Measurements from ENCODE around the gene LIMA1. TPM values are rescaled to one million over a fixed set of nuclear protein-coding genes. Genes with fewer than 3 reads are reported as not detected.
A peak's percentile ranks its signal among the peaks of the same experiment; 100 is the strongest.
"Not testable (repeated sequence)": the region's sequence is repeated elsewhere in the genome, so short reads cannot be mapped to it uniquely, and the experiment has no call there.

Gene LIMA1
- total and polyA plus RNA-seq, 3 experiments from 2014 or later, result 13.1 to 103 (median 95.4) TPM

DNA sequence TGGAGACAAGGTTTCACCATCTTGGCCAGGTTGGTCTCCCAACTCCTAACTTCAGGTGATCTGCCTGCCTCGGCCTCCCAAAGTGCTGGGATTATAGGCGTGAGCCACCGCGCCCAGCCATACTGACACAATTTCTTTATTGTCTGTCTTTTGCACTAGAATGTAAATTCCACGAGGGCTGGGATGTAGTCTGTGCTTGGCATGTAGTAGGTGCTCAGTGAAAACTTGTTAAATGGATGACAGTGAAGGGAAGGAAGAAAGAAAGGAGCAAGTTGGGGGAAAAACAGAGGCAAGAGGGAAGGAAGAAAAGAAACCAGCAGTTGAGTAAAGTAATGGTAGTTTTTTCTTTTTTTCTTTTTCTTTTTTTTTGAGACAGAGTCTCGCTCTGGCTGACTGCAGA, 53.1 kb downstream of the LIMA1 start:
- no peaks in the 10 kb centered on the region for H3K27me3 ChIP-seq (ENCODE audit: insufficient read depth, low read length, poor library complexity, severe bottlenecking)
- Mint-ChIP-seq H3K27ac (peak overlapping the region in 1 of 8 donors; percentile 48), H3K4me3 (no peak overlapping the region), H3K27me3 (no peaks in the 10 kb centered on the region), H3K36me3 (peaks cover 0 to 1% (median 0%) of the 10 kb centered on the region in 3 donors), H3K4me1 (peaks cover 0 to 4% (median 1%) of the 10 kb centered on the region in 3 donors), H3K9me3 (no peaks in the 10 kb centered on the region)
- ChIA-PET POLR2A (no interaction called here), CTCF (no interaction called here)
- no peaks in the 10 kb centered on the region for H3K9me3 ChIP-seq (ENCODE audit: low read length)
- no peak overlapping the region for H3K4me3 ChIP-seq (ENCODE audit: low read length)
- no peak overlapping the region for H3K27ac ChIP-seq (ENCODE audit: low read depth, low read length)
- H3K4me1 ChIP-seq (ENCODE audit: insufficient read depth, low read length), result no peaks in the 10 kb centered on the region
- no peaks in the 10 kb centered on the region for H3K36me3 ChIP-seq (ENCODE audit: insufficient read depth, low read length)
- DNase-seq, result no peak

- POLR2A ChIA-PET, result interaction anchor here (0.6 to 0.7 kb wide), 3 partner anchors 60 to 400 kb away, joined by 3 to 8 read pairs (median 5); no protein-coding TSS in a partner anchor
- H3K4me3 ChIP-seq (ENCODE audit: low read length), result no peak overlapping the region
- no peaks in the 10 kb centered on the region for H3K36me3 ChIP-seq (ENCODE audit: insufficient read depth, low read length)
- CTCF ChIA-PET, result interaction anchor here (1.0 kb wide), 1 partner anchor 60 kb away, joined by 3 read pairs; the partner anchor contains the start of gene LIMA1
- DNase-seq, result peak in 2 of 5 donors; percentile 15 to 68
- Mint-ChIP-seq H3K4me3 (peak overlapping the region; percentile 40 to 81 (median 62)), H3K9me3 (no peaks in the 10 kb centered on the region), H3K27me3 (no peaks in the 10 kb centered on the region), H3K4me1 (peaks cover 10 to 24% (median 15%) of the 10 kb centered on the region in 3 donors), H3K27ac (peak overlapping the region; percentile 28 to 89 (median 84)), H3K36me3 (peaks cover 0 to 1% (median 0%) of the 10 kb centered on the region in 3 donors)
- peaks cover 24% of the 10 kb centered on the region for H3K4me1 ChIP-seq (ENCODE audit: insufficient read depth, low read length)
- no peaks in the 10 kb centered on the region for H3K9me3 ChIP-seq (ENCODE audit: low read length)
- H3K27ac ChIP-seq (ENCODE audit: low read depth, low read length), result no peak overlapping the region
- H3K27me3 ChIP-seq (ENCODE audit: insufficient read depth, low read length, poor library complexity, severe bottlenecking), result no peaks in the 10 kb centered on the region
Measured at GRCh38 chr12:50224026-50224692, 59.2 kb downstream of the LIMA1 start.

- Mint-ChIP-seq H3K4me1 (peaks cover 18 to 28% (median 22%) of the 10 kb centered on the region in 3 donors), H3K27me3 (no peaks in the 10 kb centered on the region), H3K4me3 (no peak overlapping the region), H3K36me3 (peaks cover 0 to 1% (median 0%) of the 10 kb centered on the region in 3 donors), H3K27ac (no peak overlapping the region), H3K9me3 (no peaks in the 10 kb centered on the region)
- Histone ChIP-seq H3K9me3 (ENCODE audit: low read length) (no peaks in the 10 kb centered on the region), H3K36me3 (ENCODE audit: insufficient read depth, low read length) (no peaks in the 10 kb centered on the region), H3K27me3 (ENCODE audit: insufficient read depth, low read length, poor library complexity, severe bottlenecking) (no peaks in the 10 kb centered on the region), H3K4me3 (ENCODE audit: low read length) (peak overlapping the region; percentile 82), H3K27ac (ENCODE audit: low read depth, low read length) (peak overlapping the region; percentile 60), H3K4me1 (ENCODE audit: insufficient read depth, low read length) (peaks cover 24% of the 10 kb centered on the region)
- peak in 3 of 5 donors; percentile 8 to 42 (median 28) for DNase-seq
- ChIA-PET CTCF (interaction anchor here (1.3 to 2.7 kb wide), 3 partner anchors 61 to 166 kb away, joined by 3 to 10 read pairs (median 3); partner anchors contain the start of genes COX14 and LIMA1), POLR2A (interaction anchor here (0.5 to 0.8 kb wide), 4 partner anchors 51 to 110 kb away, joined by 3 to 4 read pairs (median 4); partner anchors contain the start of genes COX14 and LIMA1)
Measured at GRCh38 chr12:50222275-50222783, 61.0 kb downstream of the LIMA1 start.

DNA sequence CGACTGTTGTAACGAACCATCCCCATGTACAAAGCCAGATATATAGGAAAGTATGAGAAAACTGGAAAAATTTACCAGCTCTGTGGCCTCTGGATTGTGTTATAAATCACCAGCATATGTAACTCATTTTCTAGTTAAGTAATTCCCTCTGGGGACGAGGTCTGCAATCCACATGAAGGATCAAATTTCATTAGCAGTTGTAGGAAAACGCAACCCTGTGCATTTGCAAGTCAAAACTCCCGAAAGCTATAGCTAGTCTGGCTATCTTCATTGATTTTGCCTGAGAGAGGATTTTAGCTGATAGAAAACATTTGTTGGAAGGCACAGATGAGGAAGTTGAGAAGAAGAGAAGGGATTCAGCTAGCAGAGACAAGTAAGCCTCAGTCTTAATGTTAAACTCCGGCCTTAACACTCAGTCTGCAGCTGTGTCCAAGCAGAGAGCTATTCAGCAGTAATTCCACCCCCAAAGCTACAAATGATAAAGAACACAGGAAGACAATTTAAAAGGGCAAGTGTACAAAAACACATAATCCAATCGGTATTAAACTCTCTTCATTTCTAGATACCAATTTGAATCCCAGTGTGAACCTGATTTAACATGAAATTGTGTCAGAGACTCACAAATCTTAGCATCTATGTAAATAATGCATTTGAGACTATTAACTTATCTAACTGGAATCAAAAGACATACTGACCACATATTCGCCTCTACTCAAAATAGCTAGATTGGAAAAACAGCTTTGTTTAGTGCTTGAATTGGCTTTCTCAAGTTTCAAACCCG, 61.9 kb downstream of the LIMA1 start:
- H3K36me3 Mint-ChIP-seq, result peaks cover 0 to 1% (median 0%) of the 10 kb centered on the region in 3 donors
- no peaks in the 10 kb centered on the region for H3K27me3 Mint-ChIP-seq
- CTCF ChIA-PET, result interaction anchor here (1.0 to 2.7 kb wide), 8 partner anchors 9 to 165 kb away, joined by 3 to 10 read pairs (median 3); partner anchors contain the start of genes CERS5, COX14 and LIMA1
- Histone ChIP-seq H3K36me3 (ENCODE audit: insufficient read depth, low read length) (no peaks in the 10 kb centered on the region), H3K4me1 (ENCODE audit: insufficient read depth, low read length) (peaks cover 24% of the 10 kb centered on the region), H3K27ac (ENCODE audit: low read depth, low read length) (peak overlapping the region; percentile 60), H3K27me3 (ENCODE audit: insufficient read depth, low read length, poor library complexity, severe bottlenecking) (no peaks in the 10 kb centered on the region), H3K9me3 (ENCODE audit: low read length) (no peaks in the 10 kb centered on the region), H3K4me3 (ENCODE audit: low read length) (peak overlapping the region; percentile 82)
- no peak overlapping the region for H3K27ac Mint-ChIP-seq
- H3K4me3 Mint-ChIP-seq, result no peak overlapping the region
- H3K9me3 Mint-ChIP-seq, result no peaks in the 10 kb centered on the region
- peaks cover 23 to 32% (median 28%) of the 10 kb centered on the region in 3 donors for H3K4me1 Mint-ChIP-seq
- POLR2A ChIA-PET, result interaction anchor here (1.2 to 1.7 kb wide), 2 partner anchors 62 to 109 kb away, joined by 4 to 11 read pairs; partner anchors contain the start of genes COX14 and LIMA1
- DNase-seq, result no peak

- peak overlapping the region in 2 of 7 donors; percentile 57 to 70 for H3K4me3 Mint-ChIP-seq
- H3K36me3 ChIP-seq (ENCODE audit: insufficient read depth, low read length), result no peaks in the 10 kb centered on the region
- H3K4me3 ChIP-seq (ENCODE audit: low read length), result peak overlapping the region; percentile 82
- H3K4me1 Mint-ChIP-seq, result peaks cover 23 to 32% (median 32%) of the 10 kb centered on the region in 3 donors
- CTCF ChIA-PET, result interaction anchor here (1.0 to 2.7 kb wide), 5 partner anchors 8 to 63 kb away, joined by 3 to 10 read pairs (median 6); partner anchors contain the start of genes CERS5 and LIMA1
- no peaks in the 10 kb centered on the region for H3K27me3 ChIP-seq (ENCODE audit: insufficient read depth, low read length, poor library complexity, severe bottlenecking)
- peaks cover 0 to 1% (median 0%) of the 10 kb centered on the region in 3 donors for H3K36me3 Mint-ChIP-seq
- no peaks in the 10 kb centered on the region for H3K9me3 Mint-ChIP-seq
- no peaks in the 10 kb centered on the region for H3K27me3 Mint-ChIP-seq
- POLR2A ChIA-PET, result interaction anchor here (1.0 to 1.7 kb wide), 3 partner anchors 8 to 108 kb away, joined by 4 to 11 read pairs (median 6); partner anchors contain the start of genes COX14 and LIMA1
- H3K27ac Mint-ChIP-seq, result peak overlapping the region in 5 of 8 donors; percentile 64 to 94 (median 87)
- peak overlapping the region; percentile 60 for H3K27ac ChIP-seq (ENCODE audit: low read depth, low read length)
- no peaks in the 10 kb centered on the region for H3K9me3 ChIP-seq (ENCODE audit: low read length)
- peaks cover 24% of the 10 kb centered on the region for H3K4me1 ChIP-seq (ENCODE audit: insufficient read depth, low read length)
- no peak for DNase-seq
Measured at GRCh38 chr12:50220363-50220995, 62.8 kb downstream of the LIMA1 start.

DNA sequence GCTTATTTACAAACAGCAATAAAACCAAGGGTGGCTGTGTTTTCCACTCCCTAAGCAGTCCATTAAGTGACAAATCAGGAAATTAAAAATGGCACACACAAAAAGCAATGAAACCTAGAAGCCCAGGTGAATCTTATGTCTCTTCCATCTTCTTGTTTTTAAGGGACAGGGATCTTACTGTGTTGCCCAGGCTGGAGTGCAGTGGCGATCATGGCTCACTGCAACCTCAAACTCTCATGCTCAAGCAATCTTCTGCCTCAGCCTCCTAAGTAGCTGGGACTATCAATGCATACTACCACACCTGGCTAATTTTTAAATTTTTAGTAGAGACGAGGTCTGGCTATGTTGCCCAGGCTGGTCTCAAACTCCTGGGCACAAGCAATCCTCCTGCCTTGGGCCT, 63.8 kb downstream of the LIMA1 start:
- H3K27me3 Mint-ChIP-seq, result no peaks in the 10 kb centered on the region
- POLR2A ChIA-PET, result interaction anchor here (0.5 kb wide), 1 partner anchor 32 kb away, joined by 5 read pairs; no protein-coding TSS in a partner anchor
- H3K4me1 ChIP-seq (ENCODE audit: insufficient read depth, low read length), result peaks cover 23% of the 10 kb centered on the region
- no peak overlapping the region for H3K27ac ChIP-seq (ENCODE audit: low read depth, low read length)
- H3K27me3 ChIP-seq (ENCODE audit: insufficient read depth, low read length, poor library complexity, severe bottlenecking), result no peaks in the 10 kb centered on the region
- CTCF ChIA-PET, result interaction anchor here (0.7 to 2.2 kb wide), 2 partner anchors 44 to 103 kb away, joined by 3 to 6 read pairs; no protein-coding TSS in a partner anchor
- H3K36me3 Mint-ChIP-seq, result peaks cover 0 to 2% (median 1%) of the 10 kb centered on the region in 3 donors
- H3K36me3 ChIP-seq (ENCODE audit: insufficient read depth, low read length), result no peaks in the 10 kb centered on the region
- H3K9me3 Mint-ChIP-seq, result no peaks in the 10 kb centered on the region
- peak overlapping the region in 5 of 7 donors; percentile 3 to 68 (median 54) for H3K4me3 Mint-ChIP-seq
- DNase-seq, result no peak
- peaks cover 32 to 37% (median 37%) of the 10 kb centered on the region in 3 donors for H3K4me1 Mint-ChIP-seq
- H3K9me3 ChIP-seq (ENCODE audit: low read length), result no peaks in the 10 kb centered on the region
- peak overlapping the region in 7 of 8 donors; percentile 56 to 89 (median 78) for H3K27ac Mint-ChIP-seq
- no peak overlapping the region for H3K4me3 ChIP-seq (ENCODE audit: low read length)

GRCh38 chr12:50219001-50219400, 64.3 kb downstream of the LIMA1 start:
- Mint-ChIP-seq H3K27ac (peak overlapping the region in 5 of 8 donors; percentile 17 to 88 (median 60)), H3K4me1 (peaks cover 32 to 41% (median 36%) of the 10 kb centered on the region in 3 donors), H3K4me3 (peak overlapping the region in 2 of 7 donors; percentile 5 to 29)
- not testable (repeated sequence) for H3K27me3 Mint-ChIP-seq; DNase-seq; H3K27me3 ChIP-seq (ENCODE audit: insufficient read depth, low read length, poor library complexity, severe bottlenecking); H3K9me3 Mint-ChIP-seq; H3K36me3 Mint-ChIP-seq; H3K9me3 ChIP-seq (ENCODE audit: low read length); H3K36me3 ChIP-seq (ENCODE audit: insufficient read depth, low read length); H3K27ac ChIP-seq (ENCODE audit: low read depth, low read length); H3K4me3 ChIP-seq (ENCODE audit: low read length)
- ChIA-PET CTCF (interaction anchor here (0.7 kb wide), 1 partner anchor 102 kb away, joined by 3 read pairs; no protein-coding TSS in a partner anchor), POLR2A (interaction anchor here (0.5 kb wide), 1 partner anchor 33 kb away, joined by 5 read pairs; no protein-coding TSS in a partner anchor)
- peaks cover 21% of the 10 kb centered on the region for H3K4me1 ChIP-seq (ENCODE audit: insufficient read depth, low read length)

All from CD8-positive, alpha-beta memory T cell (primary cell).